ENCODE data around the gene ADGRV1.

ADGRV1 gene

GRCh38 chr5:91024727-91025126 lies 466.1 kb downstream of the ADGRV1 start:
- POLR2A ChIA-PET, result interaction anchor here (1.2 kb wide), 1 partner anchor 13 kb away, joined by 3 read pairs; no protein-coding TSS in a partner anchor
- TF ChIP-seq ARNT (IDR thresholded peaks at IDR 0.05), result no peak
- TF ChIP-seq ELF4 (IDR thresholded peaks at IDR 0.05), result no peak
- TF ChIP-seq FOXK2 (IDR thresholded peaks at IDR 0.05), result no peak
- TF ChIP-seq SP1 (IDR thresholded peaks at IDR 0.05), result no peak
- TF ChIP-seq SUZ12 (IDR thresholded peaks at IDR 0.05), result no peak
- TF ChIP-seq L3MBTL2 (conservative IDR thresholded peaks at IDR 0.05), result no peak
- no peak for TF ChIP-seq NFRKB (IDR thresholded peaks at IDR 0.05)
- no peak for TF ChIP-seq CTBP1 (IDR thresholded peaks at IDR 0.05; ENCODE audit: borderline replicate concordance)
- TF ChIP-seq PKNOX1 (IDR thresholded peaks at IDR 0.05), result no peak
- TF ChIP-seq ZNF384 (IDR thresholded peaks at IDR 0.05), result no peak
- no peak for TF ChIP-seq HDGF (IDR thresholded peaks at IDR 0.05; ENCODE audit: borderline replicate concordance)
- no peak for TF ChIP-seq TARDBP (IDR thresholded peaks at IDR 0.05)
- TF ChIP-seq FOXM1 (IDR thresholded peaks at IDR 0.05; ENCODE audit: borderline replicate concordance), result no peak
- no peak for TF ChIP-seq FOXA1 (IDR thresholded peaks at IDR 0.05)
- no peak for TF ChIP-seq BHLHE40 (IDR thresholded peaks at IDR 0.05; ENCODE audit: borderline replicate concordance)
- TF ChIP-seq LEF1 (IDR thresholded peaks at IDR 0.05; ENCODE audit: borderline replicate concordance), result no peak

GRCh38 chr5:91025449-91025848 lies 466.9 kb downstream of the ADGRV1 start:
- POLR2A ChIA-PET, result interaction anchor here (1.2 kb wide), 1 partner anchor 12 kb away, joined by 3 read pairs; no protein-coding TSS in a partner anchor
- CTCF ChIA-PET, result interaction anchor here (0.6 to 1.2 kb wide), 4 partner anchors 23 to 361 kb away, joined by 3 read pairs; no protein-coding TSS in a partner anchor
- DNase-seq (ENCODE audit: extremely low spot score), result no peak
- TF ChIP-seq FOXA1 (IDR thresholded peaks at IDR 0.05) (no peak), ELF4 (IDR thresholded peaks at IDR 0.05) (no peak), NFRKB (IDR thresholded peaks at IDR 0.05) (no peak), TARDBP (IDR thresholded peaks at IDR 0.05) (no peak), FOXK2 (IDR thresholded peaks at IDR 0.05) (no peak), ZNF384 (IDR thresholded peaks at IDR 0.05) (no peak), LEF1 (IDR thresholded peaks at IDR 0.05; ENCODE audit: borderline replicate concordance) (no peak)

More at GRCh38 chr5:91024727-91025126, 466.1 kb downstream of the ADGRV1 start:
- no peak for DNase-seq (ENCODE audit: extremely low spot score)
- CTCF ChIA-PET, result interaction anchor here (0.5 to 0.7 kb wide), 2 partner anchors 31 to 50 kb away, joined by 3 to 5 read pairs; no protein-coding TSS in a partner anchor

- CTCF ChIA-PET, result interaction anchor here (0.7 to 1.2 kb wide), 3 partner anchors 12 to 33 kb away, joined by 3 read pairs; no protein-coding TSS in a partner anchor
- no peak for TF ChIP-seq BHLHE40 (IDR thresholded peaks at IDR 0.05; ENCODE audit: borderline replicate concordance)
- TF ChIP-seq L3MBTL2 (conservative IDR thresholded peaks at IDR 0.05), result no peak
- TF ChIP-seq TARDBP (IDR thresholded peaks at IDR 0.05), result no peak
- TF ChIP-seq LEF1 (IDR thresholded peaks at IDR 0.05; ENCODE audit: borderline replicate concordance), result no peak
- no peak for TF ChIP-seq CTBP1 (IDR thresholded peaks at IDR 0.05; ENCODE audit: borderline replicate concordance)
- no peak for TF ChIP-seq FOXK2 (IDR thresholded peaks at IDR 0.05)
- no peak for TF ChIP-seq ZNF384 (IDR thresholded peaks at IDR 0.05)
- TF ChIP-seq SP1 (IDR thresholded peaks at IDR 0.05), result no peak
- TF ChIP-seq PKNOX1 (IDR thresholded peaks at IDR 0.05), result no peak
- no peak for TF ChIP-seq FOXM1 (IDR thresholded peaks at IDR 0.05; ENCODE audit: borderline replicate concordance)
- no peak for TF ChIP-seq SUZ12 (IDR thresholded peaks at IDR 0.05)
- TF ChIP-seq FOXA1 (IDR thresholded peaks at IDR 0.05), result no peak
- no peak for TF ChIP-seq NFRKB (IDR thresholded peaks at IDR 0.05)
- no peak for TF ChIP-seq ARNT (IDR thresholded peaks at IDR 0.05)
- TF ChIP-seq ELF4 (IDR thresholded peaks at IDR 0.05), result no peak
- no peak for TF ChIP-seq HDGF (IDR thresholded peaks at IDR 0.05; ENCODE audit: borderline replicate concordance)
- DNase-seq (ENCODE audit: extremely low spot score), result no peak
- POLR2A ChIA-PET, result interaction anchor here (1.2 kb wide), 1 partner anchor 11 kb away, joined by 3 read pairs; no protein-coding TSS in a partner anchor
Observed at GRCh38 chr5:91025956-91026355, 467.4 kb downstream of the ADGRV1 start.

GRCh38 chr5:91026466-91026865 lies 467.9 kb downstream of the ADGRV1 start:
- DNase-seq (ENCODE audit: extremely low spot score), result no peak
- ChIA-PET CTCF (interaction anchor here (0.7 to 1.2 kb wide), 3 partner anchors 12 to 34 kb away, joined by 3 read pairs; no protein-coding TSS in a partner anchor), POLR2A (interaction anchor here (1.5 kb wide), 1 partner anchor 354 kb away, joined by 3 read pairs; no protein-coding TSS in a partner anchor)
- no peak for TF ChIP-seq SUZ12 (IDR thresholded peaks at IDR 0.05)
- TF ChIP-seq ELF4 (IDR thresholded peaks at IDR 0.05), result no peak
- no peak for TF ChIP-seq ARNT (IDR thresholded peaks at IDR 0.05)
- no peak for TF ChIP-seq BHLHE40 (IDR thresholded peaks at IDR 0.05; ENCODE audit: borderline replicate concordance)
- TF ChIP-seq L3MBTL2 (conservative IDR thresholded peaks at IDR 0.05), result no peak
- no peak for TF ChIP-seq TARDBP (IDR thresholded peaks at IDR 0.05)

GRCh38 chr5:91027405-91028139 lies 469.0 kb downstream of the ADGRV1 start:
- TF ChIP-seq HDGF (IDR thresholded peaks at IDR 0.05; ENCODE audit: borderline replicate concordance) (no peak), L3MBTL2 (conservative IDR thresholded peaks at IDR 0.05) (no peak)
- no peak for DNase-seq (ENCODE audit: extremely low spot score)
- ChIA-PET CTCF (no interaction called here), POLR2A (interaction anchor here (1.5 kb wide), 1 partner anchor 353 kb away, joined by 3 read pairs; no protein-coding TSS in a partner anchor)

GRCh38 chr5:91028499-91028956 lies 469.9 kb downstream of the ADGRV1 start:
- CTCF ChIA-PET, result no interaction called here
- TF ChIP-seq ARNT (IDR thresholded peaks at IDR 0.05) (no peak), FOXK2 (IDR thresholded peaks at IDR 0.05) (no peak), SP1 (IDR thresholded peaks at IDR 0.05) (no peak), ZNF384 (IDR thresholded peaks at IDR 0.05) (no peak), SUZ12 (IDR thresholded peaks at IDR 0.05) (no peak), L3MBTL2 (conservative IDR thresholded peaks at IDR 0.05) (no peak), TARDBP (IDR thresholded peaks at IDR 0.05) (no peak), HDGF (IDR thresholded peaks at IDR 0.05; ENCODE audit: borderline replicate concordance) (no peak)
- no peak for DNase-seq (ENCODE audit: extremely low spot score)
- POLR2A ChIA-PET, result no interaction called here
